Liver (tissue), 9 donors: Measurements from ENCODE around the gene ZXDC. TPM values are rescaled to one million over a fixed set of nuclear protein-coding genes. Genes with fewer than 3 reads are reported as not detected.

Source experiments
- DNase-seq: peaks from one replicate; pipeline ENCODE4 v3.0.0-alpha.2; 2017; ENCODE audit warnings: low spot score
- H3K27ac ChIP-seq, 2 donors: one replicate each; pipeline ENCODE4 v1.7.0; 2013; ENCODE audit warnings: inconsistent platforms in 2 of 2, low read length in 2 of 2, control low read depth in 1 of 2, low read depth in 1 of 2, mild to moderate bottlenecking in 1 of 2
- H3K27me3 ChIP-seq, 4 donors: one replicate each; pipeline versions ENCODE4 v1.6.1 to v1.7.0; 2013; ENCODE audit warnings: low read length in 3 of 4, inconsistent platforms in 1 of 4, mild to moderate bottlenecking in 1 of 4, moderate library complexity in 1 of 4; ENCODE audit not compliant: control insufficient read depth in 4 of 4, insufficient read depth in 4 of 4
- H3K36me3 ChIP-seq, 4 donors: one replicate each; pipeline versions ENCODE4 v1.6.1 to v1.7.0; 2013; ENCODE audit warnings: low read length in 3 of 4, mild to moderate bottlenecking in 3 of 4, low read depth in 1 of 4, moderate library complexity in 1 of 4; ENCODE audit not compliant: control insufficient read depth in 4 of 4, insufficient read depth in 3 of 4
- H3K4me1 ChIP-seq, 4 donors: one replicate each; pipeline versions ENCODE4 v1.6.1 to v1.7.0; 2013; ENCODE audit warnings: low read length in 3 of 4, mild to moderate bottlenecking in 3 of 4, moderate library complexity in 1 of 4; ENCODE audit not compliant: control insufficient read depth in 4 of 4, insufficient read depth in 4 of 4
- H3K4me3 ChIP-seq, 3 donors: one replicate each; pipeline versions ENCODE4 v1.6.1 to v1.7.0; 2013; ENCODE audit warnings: low read length in 3 of 3, control low read depth in 1 of 3, low read depth in 1 of 3, mild to moderate bottlenecking in 1 of 3
- H3K9ac ChIP-seq, 2 donors: one replicate each; pipeline ENCODE4 v1.7.0; 2013; ENCODE audit warnings: low read length in 2 of 2, mild to moderate bottlenecking in 2 of 2, moderate library complexity in 2 of 2, control low read depth in 1 of 2, low read depth in 1 of 2
- H3K9me3 ChIP-seq, 4 donors: one replicate each; pipeline versions ENCODE4 v1.6.1 to v1.7.0; 2013; ENCODE audit warnings: low read length in 3 of 4; ENCODE audit not compliant: control insufficient read depth in 4 of 4
- EGR1 ChIP-seq, 2 donors: IDR thresholded peaks; 2 replicates each; pipeline ENCODE4 v1.6.1; 2016 to 2018; ENCODE audit warnings: antibody characterized with exemption in 2 of 2, low read depth in 2 of 2
- FOXA1 ChIP-seq: IDR thresholded peaks from 2 replicates; pipeline ENCODE4 v1.6.1; 2016; ENCODE audit warnings: antibody characterized with exemption
- FOXA2 ChIP-seq: IDR thresholded peaks from 2 replicates; pipeline ENCODE4 v1.6.1; 2016; ENCODE audit warnings: antibody characterized with exemption
- GABPA ChIP-seq, 2 donors: IDR thresholded peaks in 1 of 2; conservative IDR thresholded peaks in 1 of 2; 2 replicates each; pipeline ENCODE4 v1.6.1; 2016; ENCODE audit warnings: antibody characterized with exemption in 2 of 2, mild to moderate bottlenecking in 1 of 2, moderate library complexity in 1 of 2
- HNF4A ChIP-seq, 2 donors: conservative IDR thresholded peaks; 2 replicates each; pipeline ENCODE4 v1.6.1; 2016; ENCODE audit warnings: antibody characterized with exemption in 2 of 2, mild to moderate bottlenecking in 2 of 2
- HNF4G ChIP-seq: IDR thresholded peaks from 2 replicates; pipeline ENCODE4 v1.6.1; 2016; ENCODE audit warnings: antibody characterized with exemption
- JUND ChIP-seq, 2 donors: IDR thresholded peaks; 2 replicates each; pipeline ENCODE4 v1.6.1; 2016; ENCODE audit warnings: antibody characterized with exemption in 2 of 2
- RXRA ChIP-seq, 2 donors: IDR thresholded peaks; 2 replicates each; pipeline ENCODE4 v1.6.1; 2017 to 2018; ENCODE audit warnings: antibody characterized with exemption in 2 of 2, mild to moderate bottlenecking in 1 of 2
- TAF1 ChIP-seq: conservative IDR thresholded peaks from 2 replicates; pipeline ENCODE4 v1.6.1; 2016; ENCODE audit warnings: antibody characterized with exemption, mild to moderate bottlenecking
- YY1 ChIP-seq: IDR thresholded peaks from 2 replicates; pipeline ENCODE4 v1.6.1; 2016; ENCODE audit warnings: antibody characterized with exemption, mild to moderate bottlenecking
- ZBTB33 ChIP-seq: IDR thresholded peaks from 2 replicates; pipeline ENCODE4 v1.6.1; 2016; ENCODE audit warnings: antibody characterized with exemption
- WGBS: extraction: QIAGEN DNeasy Blood & Tissue Kit; methylation state at CpG from one replicate; pipeline ENCODE4 v1.1.7; 2013; 5-methylcytosine and 5-hydroxymethylcytosine counted together
- polyA plus RNA-seq, 2 donors: library from polyadenylated mRNA; stranded (reverse) in 1 of 2; unstranded in 1 of 2; fragments of 200-250 nt in 1 of 2; fragments of >200 nt in 1 of 2; fragmentation: Nextera tagmentation in 1 of 2; extraction: Ambion mirVana in 1 of 2; gene quantifications; one replicate each; pipeline versions ENCODE4 v1.2.1 to v1.2.3, GENCODE V29; 2013 to 2015
- total RNA-seq, 2 donors: library from RNA; depleted of rRNA; stranded (reverse); fragments of >200 nt; gene quantifications; one replicate each; pipeline ENCODE4 v1.2.3, GENCODE V29; 2014
- TF ChIP-seq, protein P1 (sequence below): fragments of 150-350 bp; IDR thresholded peaks from 2 replicates; pipeline ENCODE4 v1.5.1; 2017; ENCODE audit warnings: improper control_type of control experiment, low read depth, low read length; ENCODE audit not compliant: missing input control
- TF ChIP-seq, protein P2 (sequence below): IDR thresholded peaks from 2 replicates; pipeline ENCODE4 v1.6.1; 2016; ENCODE audit warnings: antibody characterized with exemption
- TF ChIP-seq, protein P3 (sequence below): IDR thresholded peaks from 2 replicates; pipeline ENCODE4 v1.6.1; 2016; ENCODE audit warnings: antibody characterized with exemption
- donor health status: healthy.
- donor health status: healthy.
- donor health status: healthy.
- donor health status: healthy.
- donor health status: healthy.

ZXDC gene
- total and polyA plus RNA-seq, 4 donors = 7.0 to 42.3 (median 13.9) TPM

DNA sequence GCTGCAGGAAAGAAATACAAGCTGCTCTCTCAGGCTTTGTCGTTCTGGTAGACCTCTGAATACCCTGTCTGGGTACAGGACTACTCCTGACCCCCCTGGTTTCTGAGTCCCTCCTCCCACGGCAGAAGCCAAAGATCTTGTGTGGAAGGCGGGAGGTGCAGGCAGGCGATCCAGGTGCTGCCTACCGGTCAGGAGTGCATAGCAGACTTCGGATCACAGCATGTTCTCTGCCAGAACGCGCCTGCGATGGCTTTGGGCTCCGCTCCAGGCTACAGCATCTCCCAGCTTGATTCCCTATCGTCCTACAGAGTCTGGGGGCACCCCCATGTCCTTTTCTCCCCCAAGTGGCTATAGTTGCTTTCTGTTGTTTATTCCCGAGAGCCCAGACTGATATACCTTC, 83.4 kb downstream of the ZXDC start:
- 88% methylated on average over 12 of the region's 12 CpGs for WGBS
- Histone ChIP-seq H3K4me3 (no peak overlapping the region), H3K9ac (no peak overlapping the region), H3K27me3 (peaks cover 0 to 2% (median 0%) of the 10 kb centered on the region in 4 donors), H3K36me3 (no peaks in the 10 kb centered on the region), H3K4me1 (peaks cover 0 to 8% (median 4%) of the 10 kb centered on the region in 4 donors), H3K9me3 (no peaks in the 10 kb centered on the region), H3K27ac (no peak overlapping the region)
- TF ChIP-seq YY1 (no peak), FOXA2 (no peak), TAF1 (no peak), HNF4A (conservative IDR thresholded peaks at IDR 0.05) (no peak), JUND (IDR thresholded peaks at IDR 0.05) (no peak), EGR1 (IDR thresholded peaks at IDR 0.05; ENCODE audit: low read depth in 2 of 2) (no peak), GABPA (IDR thresholded peaks at IDR 0.05 in 1 of 2, conservative IDR thresholded peaks at IDR 0.05 in 1 of 2) (no peak), ZBTB33 (no peak), FOXA1 (no peak)
- TF ChIP-seq, protein P1, sequence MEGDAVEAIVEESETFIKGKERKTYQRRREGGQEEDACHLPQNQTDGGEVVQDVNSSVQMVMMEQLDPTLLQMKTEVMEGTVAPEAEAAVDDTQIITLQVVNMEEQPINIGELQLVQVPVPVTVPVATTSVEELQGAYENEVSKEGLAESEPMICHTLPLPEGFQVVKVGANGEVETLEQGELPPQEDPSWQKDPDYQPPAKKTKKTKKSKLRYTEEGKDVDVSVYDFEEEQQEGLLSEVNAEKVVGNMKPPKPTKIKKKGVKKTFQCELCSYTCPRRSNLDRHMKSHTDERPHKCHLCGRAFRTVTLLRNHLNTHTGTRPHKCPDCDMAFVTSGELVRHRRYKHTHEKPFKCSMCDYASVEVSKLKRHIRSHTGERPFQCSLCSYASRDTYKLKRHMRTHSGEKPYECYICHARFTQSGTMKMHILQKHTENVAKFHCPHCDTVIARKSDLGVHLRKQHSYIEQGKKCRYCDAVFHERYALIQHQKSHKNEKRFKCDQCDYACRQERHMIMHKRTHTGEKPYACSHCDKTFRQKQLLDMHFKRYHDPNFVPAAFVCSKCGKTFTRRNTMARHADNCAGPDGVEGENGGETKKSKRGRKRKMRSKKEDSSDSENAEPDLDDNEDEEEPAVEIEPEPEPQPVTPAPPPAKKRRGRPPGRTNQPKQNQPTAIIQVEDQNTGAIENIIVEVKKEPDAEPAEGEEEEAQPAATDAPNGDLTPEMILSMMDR = no peak
- TF ChIP-seq, protein P2, sequence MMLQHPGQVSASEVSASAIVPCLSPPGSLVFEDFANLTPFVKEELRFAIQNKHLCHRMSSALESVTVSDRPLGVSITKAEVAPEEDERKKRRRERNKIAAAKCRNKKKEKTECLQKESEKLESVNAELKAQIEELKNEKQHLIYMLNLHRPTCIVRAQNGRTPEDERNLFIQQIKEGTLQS = no peak
- TF ChIP-seq, protein P3, sequence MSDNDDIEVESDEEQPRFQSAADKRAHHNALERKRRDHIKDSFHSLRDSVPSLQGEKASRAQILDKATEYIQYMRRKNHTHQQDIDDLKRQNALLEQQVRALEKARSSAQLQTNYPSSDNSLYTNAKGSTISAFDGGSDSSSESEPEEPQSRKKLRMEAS = no peak
- no peak for DNase-seq

DNA sequence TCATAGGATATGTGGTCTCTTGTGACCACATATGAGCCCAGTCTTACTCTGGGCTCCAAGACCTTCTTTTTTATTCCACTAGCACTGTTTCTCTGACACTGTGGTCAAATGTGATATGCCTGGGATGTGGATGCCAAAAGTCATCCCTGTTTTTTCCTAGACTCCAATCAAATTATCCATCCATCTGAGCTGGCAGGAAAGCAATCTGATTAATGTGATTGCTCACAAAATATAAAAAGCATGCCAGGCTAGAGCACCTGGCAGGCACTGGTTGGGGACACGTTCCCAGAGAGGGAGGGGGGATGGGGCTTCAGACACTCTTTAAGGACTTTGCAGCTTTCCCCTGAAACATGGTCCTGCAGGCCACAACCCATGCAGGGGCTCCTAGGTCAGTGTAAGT, 84.1 kb downstream of the ZXDC start:
- 14% methylated on average over 1 of the region's 1 CpG for WGBS
- DNase-seq = no peak
- Histone ChIP-seq H3K9me3 (no peaks in the 10 kb centered on the region), H3K36me3 (no peaks in the 10 kb centered on the region), H3K27ac (no peak overlapping the region), H3K27me3 (peaks cover 0 to 2% (median 0%) of the 10 kb centered on the region in 4 donors), H3K9ac (no peak overlapping the region), H3K4me1 (peaks cover 0 to 8% (median 4%) of the 10 kb centered on the region in 4 donors), H3K4me3 (no peak overlapping the region)
- TF ChIP-seq FOXA1 (no peak), YY1 (no peak), HNF4G (no peak)
- TF ChIP-seq, protein P2 = no peak

- TF ChIP-seq, protein P2 = no peak
- TF ChIP-seq HNF4G (no peak), GABPA (IDR thresholded peaks at IDR 0.05 in 1 of 2, conservative IDR thresholded peaks at IDR 0.05 in 1 of 2) (no peak), RXRA (IDR thresholded peaks at IDR 0.05) (no peak)
- TF ChIP-seq, protein P3 = no peak
- TF ChIP-seq, protein P1 = no peak
- H3K4me3 ChIP-seq = no peak overlapping the region
- no peaks in the 10 kb centered on the region for H3K36me3 ChIP-seq
- no peaks in the 10 kb centered on the region for H3K9me3 ChIP-seq
- H3K27ac ChIP-seq = no peak overlapping the region
- peaks cover 0 to 2% (median 0%) of the 10 kb centered on the region in 4 donors for H3K27me3 ChIP-seq
- WGBS = 88% methylated on average over 4 of the region's 4 CpGs
- DNase-seq = no peak
- H3K9ac ChIP-seq = no peak overlapping the region
- H3K4me1 ChIP-seq = peaks cover 0 to 8% (median 4%) of the 10 kb centered on the region in 4 donors
Measured at GRCh38 chr3:126390751-126391150, 84.9 kb downstream of the ZXDC start.
